DND-41 (cell line): Measurements from ENCODE around the gene TMF1.
A peak's percentile ranks its signal among the peaks of the same experiment; 100 is the strongest.

Source experiments
- ATAC-seq: fragments of 200-7000 bp; cut with Tn5 transposase; 3 replicates; pipeline ENCODE4 v1.9.1; 2021; ENCODE audit warnings: low read depth; ENCODE audit not compliant: insufficient read depth
- DNase-seq: peaks from one replicate; pipeline ENCODE4 v3.0.0-alpha.2; 2020
- H2AFZ ChIP-seq: 2 replicates; pipeline ENCODE4 v1.6.0; 2012; ENCODE audit warnings: low read depth, low read length
- H3K27ac ChIP-seq: 2 replicates; pipeline ENCODE4 v1.5.1; 2012; ENCODE audit warnings: low read length, inconsistent platforms
- H3K27me3 ChIP-seq: fragments of 200-600 bp; sonication (generic); 2 replicates; pipeline ENCODE4 v1.6.0; 2012; ENCODE audit warnings: low read length, mild to moderate bottlenecking, inconsistent platforms; ENCODE audit not compliant: insufficient read depth, poor library complexity
- H3K36me3 ChIP-seq: 2 replicates; pipeline ENCODE4 v1.5.1; 2012; ENCODE audit warnings: low read length, inconsistent platforms; ENCODE audit not compliant: insufficient read depth
- H3K4me1 ChIP-seq: 2 replicates; pipeline ENCODE4 v1.5.1; 2012; ENCODE audit warnings: mild to moderate bottlenecking, low read length; ENCODE audit not compliant: insufficient read depth
- H3K4me2 ChIP-seq: 2 replicates; pipeline ENCODE4 v1.6.0; 2012; ENCODE audit warnings: mild to moderate bottlenecking, moderate library complexity, low read length, inconsistent platforms; ENCODE audit not compliant: insufficient read depth
- H3K4me3 ChIP-seq, 2 experiments: fragments of 200-600 bp in 1 of 2; shearing (Covaris generic) in 1 of 2; 2 replicates each; pipeline ENCODE4 v1.5.1; 2012 to 2016; ENCODE audit warnings: inconsistent platforms in 2 of 2, low read length in 2 of 2, mild to moderate bottlenecking in 2 of 2, low read depth in 1 of 2, moderate library complexity in 1 of 2
- H3K79me2 ChIP-seq: 2 replicates; pipeline ENCODE4 v1.6.0; 2012; ENCODE audit warnings: low read length, inconsistent platforms; ENCODE audit not compliant: insufficient read depth
- H3K9ac ChIP-seq: 2 replicates; pipeline ENCODE4 v1.6.0; 2012; ENCODE audit warnings: low read depth, mild to moderate bottlenecking, inconsistent platforms, low read length, moderate library complexity
- H3K9me3 ChIP-seq: 2 replicates; pipeline ENCODE4 v1.5.1; 2012; ENCODE audit warnings: low read length, moderate library complexity, mild to moderate bottlenecking, inconsistent platforms; ENCODE audit not compliant: insufficient read depth, severe bottlenecking
- H4K20me1 ChIP-seq: 2 replicates; pipeline ENCODE4 v1.6.0; 2012; ENCODE audit warnings: low read length; ENCODE audit not compliant: insufficient read depth
- CTCF ChIP-seq: IDR thresholded peaks from 2 replicates; pipeline ENCODE4 v1.5.1; 2012; ENCODE audit warnings: borderline replicate concordance, low read length, moderate library complexity, mild to moderate bottlenecking; ENCODE audit not compliant: poor library complexity, severe bottlenecking; ENCODE audit errors: extremely low read depth
- EZH2 ChIP-seq: IDR thresholded peaks from 3 replicates; pipeline ENCODE4 v1.6.1; 2012; ENCODE audit warnings: borderline replicate concordance, low read depth, mild to moderate bottlenecking, moderate library complexity, low read length, inconsistent platforms; ENCODE audit not compliant: severe bottlenecking

TMF1 gene

GRCh38 chr3:68999605-69000004, 52.5 kb downstream of the TMF1 start:
- Histone ChIP-seq H3K9me3 (no peaks in the 10 kb centered on the region), H3K4me3 (no peak overlapping the region), H3K4me2 (no peak overlapping the region), H3K9ac (no peak overlapping the region), H2AFZ (no peak overlapping the region), H3K27ac (no peak overlapping the region), H4K20me1 (no peaks in the 10 kb centered on the region), H3K36me3 (no peaks in the 10 kb centered on the region), H3K27me3 (no peaks in the 10 kb centered on the region), H3K4me1 (no peaks in the 10 kb centered on the region), H3K79me2 (no peaks in the 10 kb centered on the region)
- ATAC-seq = no peak
- DNase-seq = no peak
- TF ChIP-seq EZH2 = no peak
- TF ChIP-seq CTCF = no peak

GRCh38 chr3:68999158-68999557, 53.0 kb downstream of the TMF1 start:
- Histone ChIP-seq H3K4me3 (no peak overlapping the region), H3K27me3 (no peaks in the 10 kb centered on the region), H2AFZ (no peak overlapping the region), H4K20me1 (no peaks in the 10 kb centered on the region), H3K4me2 (no peak overlapping the region), H3K9me3 (no peaks in the 10 kb centered on the region), H3K9ac (no peak overlapping the region), H3K4me1 (no peaks in the 10 kb centered on the region), H3K27ac (no peak overlapping the region), H3K79me2 (no peaks in the 10 kb centered on the region), H3K36me3 (no peaks in the 10 kb centered on the region)
- no peak for DNase-seq
- TF ChIP-seq EZH2 = no peak
- TF ChIP-seq CTCF = no peak
- ATAC-seq = no peak

DNA sequence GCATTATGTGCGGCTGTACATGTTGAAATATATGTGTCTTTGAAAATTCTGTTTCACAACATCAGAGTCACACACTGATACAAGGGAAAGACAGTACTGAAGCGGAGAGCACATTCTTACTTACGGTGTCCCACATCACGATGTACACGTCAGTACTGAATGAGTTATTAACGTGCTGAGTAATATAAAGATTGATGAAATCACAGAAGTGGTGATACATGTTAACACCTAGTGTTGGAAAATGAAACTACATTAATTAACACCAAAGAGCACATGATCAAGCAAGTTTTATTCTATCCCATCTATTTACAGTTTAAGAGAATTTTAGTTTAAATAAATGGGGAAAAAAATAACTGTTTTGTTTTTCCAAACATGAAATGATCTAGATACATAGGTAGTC, 54.2 kb downstream of the TMF1 start:
- no peaks in the 10 kb centered on the region for H4K20me1 ChIP-seq
- no peaks in the 10 kb centered on the region for H3K9me3 ChIP-seq
- H3K79me2 ChIP-seq = no peaks in the 10 kb centered on the region
- no peaks in the 10 kb centered on the region for H3K4me1 ChIP-seq
- H3K4me2 ChIP-seq = no peak overlapping the region
- no peak overlapping the region for H3K9ac ChIP-seq
- no peaks in the 10 kb centered on the region for H3K36me3 ChIP-seq
- ATAC-seq (no peak), DNase-seq (no peak)
- no peaks in the 10 kb centered on the region for H3K27me3 ChIP-seq
- no peak overlapping the region for H3K4me3 ChIP-seq
- TF ChIP-seq EZH2 (no peak), CTCF (peak; percentile 33)
- H2AFZ ChIP-seq = no peak overlapping the region
- H3K27ac ChIP-seq = no peak overlapping the region

- Histone ChIP-seq H3K4me2 (no peak overlapping the region), H3K36me3 (no peaks in the 10 kb centered on the region), H3K4me1 (no peaks in the 10 kb centered on the region), H4K20me1 (no peaks in the 10 kb centered on the region), H2AFZ (no peak overlapping the region), H3K79me2 (no peaks in the 10 kb centered on the region), H3K27ac (no peak overlapping the region), H3K4me3 (no peak overlapping the region), H3K27me3 (no peaks in the 10 kb centered on the region), H3K9me3 (no peaks in the 10 kb centered on the region), H3K9ac (no peak overlapping the region)
- ATAC-seq = no peak
- DNase-seq = no peak
- TF ChIP-seq CTCF (no peak), EZH2 (no peak)
Measured at GRCh38 chr3:68996356-68996995, 55.7 kb downstream of the TMF1 start.
